K562 (cell line): ENCODE data around the gene PRR35. TPM values are rescaled to one million over a fixed set of nuclear protein-coding genes. Genes with fewer than 3 reads are reported as not detected.
A peak's percentile ranks its signal among the peaks of the same experiment; 100 is the strongest.

ENCODE experiments used
- BCOR ChIP-seq: fragments of 450-650 bp; IDR thresholded peaks from 2 replicates; pipeline ENCODE4 v1.6.1; 2016
- CCNT2 ChIP-seq: IDR thresholded peaks from 2 replicates; pipeline ENCODE4 v1.6.1; 2011; ENCODE audit warnings: borderline replicate concordance, low read depth, mild to moderate bottlenecking, moderate library complexity, mixed read lengths, low read length; ENCODE audit not compliant: insufficient read length; ENCODE audit errors: extremely low read depth
- CTCF ChIP-seq, 3 experiments: IDR thresholded peaks in 2 of 3; conservative IDR thresholded peaks in 1 of 3; 2 replicates each; pipeline ENCODE4 v1.5.1; 2011 to 2012; ENCODE audit warnings: low read length in 3 of 3, mild to moderate bottlenecking in 3 of 3, control low read depth in 2 of 3, improper control_type of control experiment in 1 of 3, inconsistent platforms in 1 of 3, low read depth in 1 of 3, mixed read lengths in 1 of 3, moderate library complexity in 1 of 3; ENCODE audit not compliant: insufficient read depth in 2 of 3
- EP400 ChIP-seq: fragments of 450-650 bp; IDR thresholded peaks from 2 replicates; pipeline ENCODE4 v1.6.1; 2017; ENCODE audit warnings: antibody characterized with exemption, mild to moderate bottlenecking, moderate library complexity
- HCFC1 ChIP-seq: IDR thresholded peaks from 2 replicates; pipeline ENCODE4 v1.6.1; 2012; ENCODE audit warnings: low read depth, low read length, improper control_type of control experiment
- HOMEZ ChIP-seq: fragments of 250-450 bp; sonication (Bioruptor Pico); IDR thresholded peaks from 2 replicates; pipeline ENCODE4 v1.4.0; 2020; ENCODE audit warnings: mild to moderate bottlenecking, moderate library complexity
- ILK ChIP-seq: fragments of 450-650 bp; IDR thresholded peaks from 2 replicates; pipeline ENCODE4 v1.6.1; 2016; ENCODE audit warnings: missing genetic modification characterization, low read depth, mild to moderate bottlenecking, missing compliant biosample characterization, moderate library complexity, borderline replicate concordance
- KDM5B ChIP-seq: fragments of 200-600 bp; sonication (generic); IDR thresholded peaks from 2 replicates; pipeline ENCODE4 v1.6.1; 2012; ENCODE audit warnings: low read depth, mild to moderate bottlenecking, moderate library complexity, low read length, control low read depth, inconsistent platforms; ENCODE audit not compliant: insufficient replicate concordance
- LCOR ChIP-seq: sonication (generic); formaldehyde crosslinking; IDR thresholded peaks from 2 replicates; pipeline ENCODE4 v1.8.0; 2022; ENCODE audit warnings: mild to moderate bottlenecking, missing genetic modification reagents
- MYC ChIP-seq, 2 experiments: fragments of 250-450 bp in 1 of 2; sonication (Bioruptor Pico) in 1 of 2; IDR thresholded peaks; 2 replicates each; pipeline versions ENCODE4 v1.5.1 to v1.6.1; 2012 to 2021; ENCODE audit warnings: low read depth in 2 of 2, borderline replicate concordance in 1 of 2, improper control_type of control experiment in 1 of 2, low read length in 1 of 2, mild to moderate bottlenecking in 1 of 2, moderate library complexity in 1 of 2
- NUFIP1 ChIP-seq: fragments of 450-650 bp; IDR thresholded peaks from 2 replicates; pipeline ENCODE4 v1.6.1; 2018; ENCODE audit not compliant: partially characterized antibody
- RBM14 ChIP-seq: fragments of 200-400 bp; formaldehyde crosslinking; IDR thresholded peaks from 2 replicates; pipeline ENCODE4 v1.6.1; 2018; ENCODE audit warnings: low read depth, mild to moderate bottlenecking, low read length, moderate library complexity, borderline replicate concordance; ENCODE audit not compliant: insufficient read depth
- RFX1 ChIP-seq: fragments of 450-650 bp; IDR thresholded peaks from 2 replicates; pipeline ENCODE4 v1.6.1; 2016; ENCODE audit warnings: mild to moderate bottlenecking, moderate library complexity
- ZNF121 ChIP-seq: sonication (generic); formaldehyde crosslinking; conservative IDR thresholded peaks from 2 replicates; pipeline ENCODE4 v1.8.0; 2022; ENCODE audit warnings: missing genetic modification reagents
- ZNF140 ChIP-seq: fragments of 250-450 bp; sonication (Bioruptor Pico); IDR thresholded peaks from 2 replicates; pipeline ENCODE4 v1.8.0; 2021; ENCODE audit warnings: moderate library complexity, mild to moderate bottlenecking, inconsistent platforms
- ZNF217 ChIP-seq: sonication (generic); formaldehyde crosslinking; IDR thresholded peaks from 2 replicates; pipeline ENCODE4 v1.8.0; 2022; ENCODE audit warnings: mild to moderate bottlenecking, missing genetic modification reagents
- ZNF232 ChIP-seq: sonication (generic); formaldehyde crosslinking; IDR thresholded peaks from 2 replicates; pipeline ENCODE4 v1.8.0; 2022; ENCODE audit warnings: mild to moderate bottlenecking, missing genetic modification reagents
- ZNF592 ChIP-seq: fragments of 450-650 bp; IDR thresholded peaks from 2 replicates; pipeline ENCODE4 v1.6.1; 2017; ENCODE audit warnings: antibody characterized with exemption, mild to moderate bottlenecking
- ZNF695 ChIP-seq: fragments of 450-650 bp; formaldehyde crosslinking; IDR thresholded peaks from 2 replicates; pipeline ENCODE4 v1.4.0; 2020; ENCODE audit warnings: mild to moderate bottlenecking, moderate library complexity
- polyA plus RNA-seq, 8 experiments: library from polyadenylated mRNA; depleted of rRNA in 4 of 8; stranded (reverse) in 5 of 8; unstranded in 3 of 8; fragments of >200 nt; fragmentation: Nextera tagmentation in 2 of 8; fragmentation: Illumina TruSeq in 1 of 8; extraction: Ambion mirVana in 2 of 8; extraction: Trizol in 1 of 8; gene quantifications; 2 replicates each; pipeline versions ENCODE4 v1.2.1 to v1.2.3, GENCODE V29; 2011 to 2014; ENCODE audit warnings: inconsistent platforms in 1 of 8, missing spikeins in 1 of 8
- total RNA-seq, 7 experiments: library from RNA; depleted of rRNA in 6 of 7; stranded (reverse); fragments of >200 nt in 6 of 7; fragmentation: Illumina TruSeq in 2 of 7; extraction: Trizol in 2 of 7; gene quantifications; 2 replicates each; pipeline versions ENCODE4 v1.2.1 to v1.2.3, GENCODE V29; 2011 to 2021; ENCODE audit warnings: low replicate concordance in 1 of 7

Gene PRR35
- total and polyA plus RNA-seq, 9 of the 15 experiments (the other 6 are each of a cell fraction or from before 2014, with no cell fraction given) = 0.17 to 0.45 (median 0.21) TPM; not detected in 5

GRCh38 chr16:566475-567372, 6.5 kb downstream of the PRR35 start, which contains the start of gene NHLRC4 (continued):
- 0 out of 6 replicates have a peak, but pooled peaks of 1 of the 3 experiments have one; percentile 0 for TF ChIP-seq CTCF (IDR thresholded peaks at IDR 0.05 in 2 of 3, conservative IDR thresholded peaks at IDR 0.05 in 1 of 3; ENCODE audit: insufficient read depth in 2 of 3, low read depth in 1 of 3, low read length in 3 of 3)
- no peak for TF ChIP-seq ZNF695 (CRISPR knock-in tag)
- TF ChIP-seq ZNF232 (CRISPR knock-in tag) = no peak
- no peak for TF ChIP-seq HOMEZ (CRISPR knock-in tag)
- TF ChIP-seq ILK (tag) = no peak
- TF ChIP-seq ZNF140 (CRISPR knock-in tag) = no peak
- no peak for TF ChIP-seq RBM14
- peak; percentile 47; the same call in 1 of the 2 replicates for TF ChIP-seq MYC (IDR thresholded peaks at IDR 0.05; ENCODE audit: low read depth, low read length)
- TF ChIP-seq MYC (CRISPR knock-in tag; IDR thresholded peaks at IDR 0.05; ENCODE audit: borderline replicate concordance, low read depth) = no peak
- TF ChIP-seq EP400 = peak; percentile 84
- no peak for TF ChIP-seq ZNF217 (CRISPR knock-in tag)
- peak; percentile 52; the same call in 1 of the 2 replicates for TF ChIP-seq BCOR
- peak; percentile 90 for TF ChIP-seq ZNF121 (CRISPR knock-in tag)
- TF ChIP-seq NUFIP1 = no peak
- 0 out of 2 replicates have a peak, but pooled peaks have one; percentile 14 for TF ChIP-seq HCFC1
- peak; percentile 57 for TF ChIP-seq CCNT2
- no peak for TF ChIP-seq LCOR (CRISPR knock-in tag)
- TF ChIP-seq ZNF592 = peak; percentile 83
- no peak for TF ChIP-seq RFX1
- TF ChIP-seq KDM5B = peak; percentile 65
